Mammary epithelial cell (primary cell): ENCODE results near the gene RAP2A.

Experiments used
- CTCF ChIP-seq, 2 donors: IDR thresholded peaks in 1 of 2; conservative IDR thresholded peaks in 1 of 2; 2 replicates each; pipeline ENCODE4 v1.5.1; 2011 to 2012; ENCODE audit warnings: inconsistent platforms in 2 of 2, low read length in 2 of 2, mild to moderate bottlenecking in 2 of 2, control low read depth in 1 of 2, low read depth in 1 of 2; ENCODE audit not compliant: insufficient read depth in 1 of 2; ENCODE audit errors: extremely low read depth in 1 of 2
- EZH2 ChIP-seq: IDR thresholded peaks from 2 replicates; pipeline ENCODE4 v1.6.1; 2012; ENCODE audit warnings: low read length, inconsistent platforms, borderline replicate concordance

- TF ChIP-seq CTCF (conservative IDR thresholded peaks at IDR 0.05 in 1 of 2, IDR thresholded peaks at IDR 0.05 in 1 of 2; ENCODE audit: extremely low read depth in 1 of 2, insufficient read depth in 1 of 2, low read depth in 1 of 2, low read length in 2 of 2) = no peak
- TF ChIP-seq EZH2 = no peak
Observed at GRCh38 chr13:97505017-97505416, 71.0 kb downstream of the RAP2A start.
